OCI-LY3 (cell line): ENCODE results near the gene FHIP2A.

Experiments
- H2AFZ ChIP-seq: fragments of 200-600, 300-600 bp; shearing (Covaris generic); 2 replicates; pipeline ENCODE4 v1.6.0; 2014; ENCODE audit warnings: antibody characterized with exemption, low read depth, low read length
- H3K27ac ChIP-seq: fragments of 200-600, 300-600 bp; sonication (generic); 2 replicates; pipeline ENCODE4 v1.5.1; 2014; ENCODE audit warnings: mild to moderate bottlenecking, low read length, moderate library complexity, mixed read lengths
- H3K27me3 ChIP-seq: fragments of 200-600, 300-600 bp; sonication (generic); 2 replicates; pipeline ENCODE4 v1.6.1; 2014; ENCODE audit warnings: low read depth, low read length, mixed read lengths
- H3K36me3 ChIP-seq: fragments of 200-600, 300-600 bp; sonication (generic); replicated peaks from 2 replicates; pipeline ENCODE3; 2014; ENCODE audit warnings: low read depth, low read length, mixed read lengths
- H3K4me1 ChIP-seq: fragments of 300-600, 200-600 bp; sonication (generic); 2 replicates; pipeline ENCODE4 v1.6.1; 2014; ENCODE audit warnings: low read length, mixed read lengths
- H3K4me2 ChIP-seq: fragments of 200-600, 300-600 bp; sonication (generic); 2 replicates; pipeline ENCODE4 v1.6.1; 2014; ENCODE audit warnings: low read length, mixed read lengths
- H3K4me3 ChIP-seq: fragments of 300-600, 200-600 bp; sonication (generic); 2 replicates; pipeline ENCODE4 v1.5.1; 2014; ENCODE audit warnings: antibody characterized with exemption, mild to moderate bottlenecking, low read length, moderate library complexity
- H3K79me2 ChIP-seq: fragments of 300-600, 200-600 bp; shearing (Covaris generic); 2 replicates; pipeline ENCODE4 v1.6.1; 2014; ENCODE audit warnings: mild to moderate bottlenecking, low read length, mixed read lengths
- H3K9ac ChIP-seq: fragments of 300-600, 200-600 bp; shearing (Covaris generic); 2 replicates; pipeline ENCODE4 v1.6.0; 2014; ENCODE audit warnings: mild to moderate bottlenecking, low read length, moderate library complexity
- H3K9me3 ChIP-seq: fragments of 200-600, 300-600 bp; shearing (Covaris generic); 2 replicates; pipeline ENCODE4 v1.6.1; 2014; ENCODE audit warnings: low read length, mixed read lengths; ENCODE audit not compliant: insufficient read depth
- H4K20me1 ChIP-seq: fragments of 200-600, 300-600 bp; sonication (generic); 2 replicates; pipeline ENCODE4 v1.6.1; 2016; ENCODE audit warnings: low read length, mixed read lengths; ENCODE audit not compliant: insufficient read depth
- CTCF ChIP-seq: fragments of 200-600, 300-600 bp; sonication (generic); IDR thresholded peaks from 2 replicates; pipeline ENCODE4 v1.5.1; 2014; ENCODE audit warnings: antibody characterized with exemption, low read length, low read depth
- EZH2phosphoT487 ChIP-seq: fragments of 200-600 bp; shearing (Covaris generic); IDR thresholded peaks from 2 replicates; pipeline ENCODE4 v1.6.1; 2018; ENCODE audit warnings: antibody characterized with exemption, mixed run types, low read depth

Gene FHIP2A

GRCh38 chr10:114800361-114800760 lies 21.2 kb upstream of the FHIP2A start:
- Histone ChIP-seq H3K79me2 (no peaks in the 10 kb centered on the region), H2AFZ (no peak overlapping the region), H3K36me3 (no peaks in the 10 kb centered on the region), H3K4me3 (no peak overlapping the region), H4K20me1 (no peaks in the 10 kb centered on the region), H3K9ac (no peak overlapping the region), H3K4me2 (no peak overlapping the region), H3K9me3 (no peaks in the 10 kb centered on the region), H3K4me1 (no peaks in the 10 kb centered on the region), H3K27ac (no peak overlapping the region), H3K27me3 (no peaks in the 10 kb centered on the region)
- TF ChIP-seq CTCF (no peak), EZH2phosphoT487 (no peak)

- TF ChIP-seq EZH2phosphoT487 (no peak), CTCF (no peak)
- Histone ChIP-seq H2AFZ (no peak overlapping the region), H3K27ac (no peak overlapping the region)
Observed at GRCh38 chr10:114801411-114801813, 20.2 kb upstream of the FHIP2A start.

GRCh38 chr10:114802177-114802576 lies 19.4 kb upstream of the FHIP2A start:
- Histone ChIP-seq H3K9me3 (no peaks in the 10 kb centered on the region), H3K27ac (no peak overlapping the region), H3K27me3 (no peaks in the 10 kb centered on the region), H3K36me3 (no peaks in the 10 kb centered on the region), H3K4me2 (no peak overlapping the region), H3K4me1 (no peaks in the 10 kb centered on the region), H3K79me2 (no peaks in the 10 kb centered on the region), H2AFZ (no peak overlapping the region), H3K9ac (no peak overlapping the region), H3K4me3 (no peak overlapping the region), H4K20me1 (no peaks in the 10 kb centered on the region)
- TF ChIP-seq EZH2phosphoT487 = no peak

More at GRCh38 chr10:114801411-114801813, 20.2 kb upstream of the FHIP2A start:
- no peak overlapping the region for H3K4me3 ChIP-seq
- no peak overlapping the region for H3K4me2 ChIP-seq
- no peaks in the 10 kb centered on the region for H3K4me1 ChIP-seq
- H3K27me3 ChIP-seq = no peaks in the 10 kb centered on the region
- no peaks in the 10 kb centered on the region for H3K36me3 ChIP-seq
- no peak overlapping the region for H3K9ac ChIP-seq
- no peaks in the 10 kb centered on the region for H3K79me2 ChIP-seq
- H3K9me3 ChIP-seq = no peaks in the 10 kb centered on the region
- no peaks in the 10 kb centered on the region for H4K20me1 ChIP-seq

GRCh38 chr10:114806562-114807391 lies 14.8 kb upstream of the FHIP2A start:
- no peak for TF ChIP-seq EZH2phosphoT487
- no peak for TF ChIP-seq CTCF
- Histone ChIP-seq H3K79me2 (no peaks in the 10 kb centered on the region), H3K27ac (no peak overlapping the region), H4K20me1 (no peaks in the 10 kb centered on the region), H3K36me3 (no peaks in the 10 kb centered on the region), H3K27me3 (no peaks in the 10 kb centered on the region), H3K4me3 (no peak overlapping the region), H3K9me3 (no peaks in the 10 kb centered on the region), H3K9ac (no peak overlapping the region), H2AFZ (no peak overlapping the region), H3K4me2 (no peak overlapping the region), H3K4me1 (peaks cover 7% of the 10 kb centered on the region)
